GM18519 (cell line): Measurements from ENCODE around the gene LDLRAD4.
"Not testable (repeated sequence)": the region's sequence is repeated elsewhere in the genome, so short reads cannot be mapped to it uniquely, and the experiment has no call there.

Experiments used
- ATAC-seq: cut with Tn5 transposase; IDR thresholded peaks from one replicate; pipeline ENCODE4 v1.9.1; 2021; ENCODE audit warnings: mild to moderate bottlenecking, moderate library complexity; ENCODE audit not compliant: unreplicated experiment, low FRiP score

The LDLRAD4 gene

GRCh38 chr18:13474336-13474735, 255.8 kb downstream of the LDLRAD4 start:
- ATAC-seq, result no peak

GRCh38 chr18:13474907-13475545, 256.5 kb downstream of the LDLRAD4 start:
- no peak for ATAC-seq

- ATAC-seq, result not testable (repeated sequence)
Measured at GRCh38 chr18:13476312-13476711, 257.8 kb downstream of the LDLRAD4 start.

GRCh38 chr18:13477147-13477683, 258.7 kb downstream of the LDLRAD4 start:
- ATAC-seq, result no peak

- ATAC-seq, result no peak
Measured at GRCh38 chr18:13480571-13481255, 262.2 kb downstream of the LDLRAD4 start.

- ATAC-seq, result no peak
Measured at GRCh38 chr18:13481331-13481730, 262.8 kb downstream of the LDLRAD4 start.

- peak; percentile 81 for ATAC-seq
Measured at GRCh38 chr18:13481820-13482617, 263.5 kb downstream of the LDLRAD4 start.

- ATAC-seq, result no peak
Measured at GRCh38 chr18:13482618-13482945, 264.0 kb downstream of the LDLRAD4 start.

GRCh38 chr18:13483316-13484270, 265.0 kb downstream of the LDLRAD4 start:
- ATAC-seq, result no peak

GRCh38 chr18:13485182-13485581, 266.6 kb downstream of the LDLRAD4 start:
- ATAC-seq, result no peak

- no peak for ATAC-seq
Measured at GRCh38 chr18:13485604-13486003, 267.0 kb downstream of the LDLRAD4 start.

GRCh38 chr18:13486284-13486683, 267.7 kb downstream of the LDLRAD4 start:
- ATAC-seq, result no peak

GRCh38 chr18:13486686-13487085, 268.1 kb downstream of the LDLRAD4 start:
- no peak for ATAC-seq

- no peak for ATAC-seq
Measured at GRCh38 chr18:13487237-13487636, 268.7 kb downstream of the LDLRAD4 start.

- no peak for ATAC-seq
Measured at GRCh38 chr18:13488281-13488929, 269.8 kb downstream of the LDLRAD4 start.

GRCh38 chr18:13489303-13489702, 270.7 kb downstream of the LDLRAD4 start:
- not testable (repeated sequence) for ATAC-seq

- no peak for ATAC-seq
Measured at GRCh38 chr18:13491138-13491537, 272.6 kb downstream of the LDLRAD4 start.

GRCh38 chr18:13492314-13492713, 273.8 kb downstream of the LDLRAD4 start:
- ATAC-seq, result no peak

GRCh38 chr18:13493079-13493478, 274.5 kb downstream of the LDLRAD4 start:
- ATAC-seq, result no peak

GRCh38 chr18:13493725-13494124, 275.2 kb downstream of the LDLRAD4 start:
- no peak for ATAC-seq
